ENCODE measurements around the gene PVRIG.
A peak's percentile ranks its signal among the peaks of the same experiment; 100 is the strongest.
"Not testable (repeated sequence)": the region's sequence is repeated elsewhere in the genome, so short reads cannot be mapped to it uniquely, and the experiment has no call there.

PVRIG gene

GRCh38 chr7:100195901-100196322 is 23.8 kb upstream of the PVRIG start:
- DNase-seq = not testable (repeated sequence)

- no peak for DNase-seq
Measured at GRCh38 chr7:100198266-100198665, 21.5 kb upstream of the PVRIG start.

GRCh38 chr7:100200693-100201092 is 19.1 kb upstream of the PVRIG start:
- no peak for DNase-seq

GRCh38 chr7:100204454-100204853 is 15.3 kb upstream of the PVRIG start:
- DNase-seq = no peak

- DNase-seq = no peak
Measured at GRCh38 chr7:100208911-100209408, 10.8 kb upstream of the PVRIG start.

GRCh38 chr7:100209493-100209892 is 10.3 kb upstream of the PVRIG start:
- DNase-seq = no peak

GRCh38 chr7:100210805-100211204 is 8.9 kb upstream of the PVRIG start:
- DNase-seq = no peak

GRCh38 chr7:100211342-100211780 is 8.4 kb upstream of the PVRIG start:
- DNase-seq = no peak

GRCh38 chr7:100212631-100213286 is 7.0 kb upstream of the PVRIG start:
- DNase-seq = no peak

GRCh38 chr7:100213672-100214071 is 6.1 kb upstream of the PVRIG start:
- DNase-seq = no peak

GRCh38 chr7:100214356-100214755 is 5.4 kb upstream of the PVRIG start:
- not testable (repeated sequence) for DNase-seq

GRCh38 chr7:100215895-100216294 is 3.9 kb upstream of the PVRIG start:
- no peak for DNase-seq

- peak; percentile 56 for DNase-seq
Measured at GRCh38 chr7:100217934-100218333, 1.8 kb upstream of the PVRIG start.

- no peak for DNase-seq
Measured at GRCh38 chr7:100219271-100219737, 445 bp upstream of the PVRIG start.

GRCh38 chr7:100220586-100221230 is 959 bp downstream of the PVRIG start:
- DNase-seq = no peak

- peak; percentile 70 for DNase-seq
Measured at GRCh38 chr7:100221231-100221718, 1.5 kb downstream of the PVRIG start.

- DNase-seq = no peak
Measured at GRCh38 chr7:100221767-100222444, 2.2 kb downstream of the PVRIG start.

GRCh38 chr7:100222445-100223132 is 2.8 kb downstream of the PVRIG start:
- DNase-seq = no peak

- not testable (repeated sequence) for DNase-seq
Measured at GRCh38 chr7:100223376-100223927, 3.7 kb downstream of the PVRIG start.

- not testable (repeated sequence) for DNase-seq
Measured at GRCh38 chr7:100224891-100225290, 5.1 kb downstream of the PVRIG start.

GRCh38 chr7:100234660-100235317 is 15.0 kb downstream of the PVRIG start:
- not testable (repeated sequence) for DNase-seq

- not testable (repeated sequence) for DNase-seq
Measured at GRCh38 chr7:100239975-100240374, 20.2 kb downstream of the PVRIG start.
